CD8-positive, alpha-beta memory T cell (primary cell): ENCODE data around the gene PPM1L. TPM values are rescaled to one million over a fixed set of nuclear protein-coding genes. Genes with fewer than 3 reads are reported as not detected.

Experiments
- CTCF ChIA-PET: fragments of 350-600 bp; sonication (Branson Sonifier 250); formaldehyde crosslinking; loops from one replicate; lab custom pipeline; 2021; ENCODE audit warnings: antibody characterized with exemption; lab: Charles Lee
- POLR2A ChIA-PET: fragments of 350-600 bp; sonication (Branson Sonifier 250); formaldehyde crosslinking; loops from one replicate; lab custom pipeline; 2021; ENCODE audit warnings: antibody characterized with exemption; lab: Charles Lee
- DNase-seq, 5 donors: peaks; one replicate each; pipeline versions ENCODE4 v3.0.0 to v3.0.0-alpha.2; 2020 to 2022; ENCODE audit warnings: mixed read lengths in 1 of 5
- H3K27ac ChIP-seq: one replicate; pipeline ENCODE4 v1.7.0; 2013; ENCODE audit warnings: low read depth, mild to moderate bottlenecking, low read length, moderate library complexity
- H3K27me3 ChIP-seq: 2 replicates; pipeline ENCODE4 v1.7.0; 2013; ENCODE audit warnings: low read length, mild to moderate bottlenecking; ENCODE audit not compliant: insufficient read depth, poor library complexity, severe bottlenecking
- H3K36me3 ChIP-seq: 2 replicates; pipeline ENCODE4 v1.7.0; 2013; ENCODE audit warnings: mild to moderate bottlenecking, low read length, moderate library complexity; ENCODE audit not compliant: insufficient read depth
- H3K4me1 ChIP-seq: 2 replicates; pipeline ENCODE4 v1.7.0; 2013; ENCODE audit warnings: mild to moderate bottlenecking, low read length, moderate library complexity; ENCODE audit not compliant: insufficient read depth
- H3K4me3 ChIP-seq: 2 replicates; pipeline ENCODE4 v1.7.0; 2013; ENCODE audit warnings: mild to moderate bottlenecking, low read length
- H3K9me3 ChIP-seq: 2 replicates; pipeline ENCODE4 v1.7.0; 2013; ENCODE audit warnings: mild to moderate bottlenecking, low read length
- H3K27ac Mint-ChIP-seq, 8 donors: one replicate each; pipeline ENCODE4 v1.8.0; 2020 to 2021; ENCODE audit warnings: mixed read lengths in 8 of 8, mild to moderate bottlenecking in 6 of 8, inconsistent platforms in 3 of 8, moderate library complexity in 3 of 8
- H3K27me3 Mint-ChIP-seq, 2 donors: one replicate each; pipeline ENCODE4 v1.8.0; 2020 to 2021; ENCODE audit warnings: mixed read lengths in 2 of 2, mild to moderate bottlenecking in 1 of 2, moderate library complexity in 1 of 2
- H3K36me3 Mint-ChIP-seq, 3 donors: one replicate each; pipeline ENCODE4 v1.8.0; 2020 to 2021; ENCODE audit warnings: mixed read lengths in 3 of 3, inconsistent platforms in 1 of 3, mild to moderate bottlenecking in 1 of 3
- H3K4me1 Mint-ChIP-seq, 3 donors: one replicate each; pipeline ENCODE4 v1.8.0; 2020 to 2021; ENCODE audit warnings: mixed read lengths in 3 of 3, inconsistent platforms in 1 of 3, mild to moderate bottlenecking in 1 of 3
- H3K4me3 Mint-ChIP-seq, 7 donors: one replicate each; pipeline ENCODE4 v1.8.0; 2020 to 2021; ENCODE audit warnings: mixed read lengths in 7 of 7, mild to moderate bottlenecking in 6 of 7, moderate library complexity in 4 of 7, inconsistent platforms in 2 of 7
- H3K9me3 Mint-ChIP-seq, 5 donors: one replicate each; pipeline ENCODE4 v1.8.0; 2020 to 2022; ENCODE audit warnings: mixed read lengths in 5 of 5, mild to moderate bottlenecking in 3 of 5, moderate library complexity in 2 of 5, inconsistent platforms in 1 of 5
- polyA plus RNA-seq: library from polyadenylated mRNA; unstranded; fragments of 300-500 nt; fragmentation: Illumina TruSeq; gene quantifications from one replicate; pipeline ENCODE4 v1.2.3, GENCODE V29; 2021
- total RNA-seq, 2 experiments: library from RNA; stranded (reverse); gene quantifications; one replicate each; pipeline ENCODE4 v1.2.3, GENCODE V29; 2021

Gene PPM1L
- total and polyA plus RNA-seq, 3 experiments from 2014 or later, result 1.3 to 4.4 (median 3.8) TPM

DNA sequence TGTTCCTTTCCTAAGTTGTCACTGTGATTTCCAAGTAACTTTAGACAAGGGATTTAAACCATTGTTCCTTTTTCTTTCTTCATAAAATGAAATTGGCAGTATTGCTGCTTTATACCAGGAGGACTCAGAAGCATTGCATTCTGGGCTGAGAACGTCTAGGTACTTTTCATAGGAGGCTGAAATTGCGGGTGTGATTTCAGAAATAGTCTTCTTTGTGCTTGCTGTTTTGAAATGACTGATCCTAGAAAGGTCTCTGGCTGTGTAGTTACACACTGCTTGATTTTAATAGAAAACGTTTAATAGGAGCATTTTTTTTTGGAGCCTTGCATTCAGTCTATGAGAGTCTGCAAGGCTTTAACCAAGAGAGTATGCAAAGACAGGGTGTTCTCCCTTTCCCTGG, 56.3 kb downstream of the PPM1L start:
- Histone ChIP-seq H3K27ac (no peak overlapping the region), H3K9me3 (no peaks in the 10 kb centered on the region), H3K36me3 (no peaks in the 10 kb centered on the region), H3K27me3 (no peaks in the 10 kb centered on the region), H3K4me1 (no peaks in the 10 kb centered on the region), H3K4me3 (no peak overlapping the region)
- no peak for DNase-seq
- H3K9me3 Mint-ChIP-seq, result peaks cover 0 to 2% (median 0%) of the 10 kb centered on the region in 5 donors
- H3K4me3 Mint-ChIP-seq, result no peak overlapping the region
- POLR2A ChIA-PET, result no interaction called here
- no peaks in the 10 kb centered on the region for H3K36me3 Mint-ChIP-seq
- no peaks in the 10 kb centered on the region for H3K4me1 Mint-ChIP-seq
- peaks cover 0 to 4% of the 10 kb centered on the region in 2 donors for H3K27me3 Mint-ChIP-seq
- H3K27ac Mint-ChIP-seq, result peak overlapping the region in 1 of 8 donors; percentile 5
- CTCF ChIA-PET, result no interaction called here

- no peaks in the 10 kb centered on the region for H3K27me3 Mint-ChIP-seq
- H3K4me3 Mint-ChIP-seq, result no peak overlapping the region
- Histone ChIP-seq H3K27me3 (no peaks in the 10 kb centered on the region), H3K36me3 (no peaks in the 10 kb centered on the region), H3K4me3 (no peak overlapping the region), H3K4me1 (no peaks in the 10 kb centered on the region), H3K27ac (no peak overlapping the region), H3K9me3 (no peaks in the 10 kb centered on the region)
- H3K36me3 Mint-ChIP-seq, result no peaks in the 10 kb centered on the region
- no peak overlapping the region for H3K27ac Mint-ChIP-seq
- no peaks in the 10 kb centered on the region for H3K4me1 Mint-ChIP-seq
- H3K9me3 Mint-ChIP-seq, result peaks cover 0 to 2% (median 0%) of the 10 kb centered on the region in 5 donors
- ChIA-PET POLR2A (no interaction called here), CTCF (no interaction called here)
- DNase-seq, result no peak
These were observed 59.2 kb downstream of the PPM1L start for GRCh38 chr3:160815280-160815679.

DNA sequence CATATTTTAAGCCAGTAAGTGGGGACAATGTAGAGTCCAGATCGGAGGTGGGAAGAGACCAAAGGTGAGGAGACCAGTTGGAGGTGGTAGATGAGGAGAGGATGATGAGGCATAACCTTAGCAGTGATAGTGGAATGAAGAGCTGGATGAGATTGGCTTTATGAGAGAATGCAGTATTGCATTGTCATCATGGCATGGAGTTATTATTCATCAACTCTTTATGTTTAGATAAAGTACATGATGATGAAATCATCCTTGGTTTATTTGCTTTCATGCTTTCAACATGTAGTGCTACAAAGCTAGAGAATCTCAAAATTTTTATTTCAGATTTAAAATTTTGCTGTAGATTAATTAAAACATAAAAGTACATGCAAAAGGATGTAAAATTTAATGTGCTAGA, 64.0 kb downstream of the PPM1L start:
- no peaks in the 10 kb centered on the region for H3K4me1 Mint-ChIP-seq
- H3K4me3 Mint-ChIP-seq, result no peak overlapping the region
- no peaks in the 10 kb centered on the region for H3K36me3 ChIP-seq
- no peaks in the 10 kb centered on the region for H3K27me3 Mint-ChIP-seq
- H3K4me3 ChIP-seq, result no peak overlapping the region
- H3K4me1 ChIP-seq, result no peaks in the 10 kb centered on the region
- POLR2A ChIA-PET, result no interaction called here
- H3K9me3 Mint-ChIP-seq, result peaks cover 0 to 2% (median 0%) of the 10 kb centered on the region in 5 donors
- no peaks in the 10 kb centered on the region for H3K36me3 Mint-ChIP-seq
- CTCF ChIA-PET, result no interaction called here
- no peak overlapping the region for H3K27ac Mint-ChIP-seq
- H3K27ac ChIP-seq, result no peak overlapping the region
- H3K9me3 ChIP-seq, result no peaks in the 10 kb centered on the region
- DNase-seq, result no peak
- no peaks in the 10 kb centered on the region for H3K27me3 ChIP-seq

DNA sequence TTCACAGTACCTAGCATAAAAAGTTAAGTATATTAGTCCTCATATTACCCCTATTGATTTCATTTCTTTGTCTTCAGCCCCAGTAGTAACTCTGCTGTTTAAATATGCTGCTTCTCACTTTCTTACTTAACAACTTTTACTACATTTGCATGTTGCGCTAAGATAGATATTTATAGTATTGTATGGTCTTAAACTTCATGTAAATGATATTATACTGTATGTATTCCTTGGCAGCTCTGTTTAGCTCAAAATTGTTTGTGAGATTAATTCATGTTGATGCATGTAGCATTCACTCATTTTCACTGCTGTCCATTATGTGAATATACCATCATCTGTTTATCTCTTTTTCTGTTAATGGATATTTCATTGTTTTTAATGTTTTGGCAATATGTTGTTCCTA, 64.4 kb downstream of the PPM1L start:
- no peak overlapping the region for H3K4me3 ChIP-seq
- POLR2A ChIA-PET, result no interaction called here
- H3K4me1 Mint-ChIP-seq, result no peaks in the 10 kb centered on the region

GRCh38 chr3:160822936-160823335, 66.9 kb downstream of the PPM1L start:
- Histone ChIP-seq H3K9me3 (no peaks in the 10 kb centered on the region), H3K27ac (no peak overlapping the region), H3K4me1 (no peaks in the 10 kb centered on the region), H3K4me3 (no peak overlapping the region), H3K27me3 (no peaks in the 10 kb centered on the region), H3K36me3 (no peaks in the 10 kb centered on the region)
- no peak overlapping the region for H3K4me3 Mint-ChIP-seq
- CTCF ChIA-PET, result no interaction called here
- H3K9me3 Mint-ChIP-seq, result no peaks in the 10 kb centered on the region
- no peak for DNase-seq
- POLR2A ChIA-PET, result no interaction called here
- H3K27ac Mint-ChIP-seq, result no peak overlapping the region
- no peaks in the 10 kb centered on the region for H3K27me3 Mint-ChIP-seq
- no peaks in the 10 kb centered on the region for H3K4me1 Mint-ChIP-seq
- H3K36me3 Mint-ChIP-seq, result no peaks in the 10 kb centered on the region

More for the DNA sequence above, 64.4 kb downstream of the PPM1L start:
- Histone ChIP-seq H3K27ac (no peak overlapping the region), H3K4me1 (no peaks in the 10 kb centered on the region), H3K36me3 (no peaks in the 10 kb centered on the region), H3K9me3 (no peaks in the 10 kb centered on the region), H3K27me3 (no peaks in the 10 kb centered on the region)
- Mint-ChIP-seq H3K27me3 (no peaks in the 10 kb centered on the region), H3K4me3 (no peak overlapping the region), H3K9me3 (peaks cover 0 to 2% (median 0%) of the 10 kb centered on the region in 5 donors), H3K36me3 (no peaks in the 10 kb centered on the region), H3K27ac (no peak overlapping the region)
- CTCF ChIA-PET, result no interaction called here
- DNase-seq, result no peak

- H3K27me3 ChIP-seq, result no peaks in the 10 kb centered on the region
- no peaks in the 10 kb centered on the region for H3K9me3 ChIP-seq
- CTCF ChIA-PET, result no interaction called here
- no peaks in the 10 kb centered on the region for H3K4me1 ChIP-seq
- POLR2A ChIA-PET, result no interaction called here
- no peak overlapping the region for H3K4me3 Mint-ChIP-seq
- H3K4me1 Mint-ChIP-seq, result no peaks in the 10 kb centered on the region
- no peaks in the 10 kb centered on the region for H3K36me3 Mint-ChIP-seq
- no peaks in the 10 kb centered on the region for H3K9me3 Mint-ChIP-seq
- no peaks in the 10 kb centered on the region for H3K36me3 ChIP-seq
- H3K27me3 Mint-ChIP-seq, result no peaks in the 10 kb centered on the region
- H3K4me3 ChIP-seq, result no peak overlapping the region
- H3K27ac ChIP-seq, result no peak overlapping the region
- H3K27ac Mint-ChIP-seq, result no peak overlapping the region
- no peak for DNase-seq
These were observed 69.3 kb downstream of the PPM1L start for GRCh38 chr3:160825311-160825800.

DNA sequence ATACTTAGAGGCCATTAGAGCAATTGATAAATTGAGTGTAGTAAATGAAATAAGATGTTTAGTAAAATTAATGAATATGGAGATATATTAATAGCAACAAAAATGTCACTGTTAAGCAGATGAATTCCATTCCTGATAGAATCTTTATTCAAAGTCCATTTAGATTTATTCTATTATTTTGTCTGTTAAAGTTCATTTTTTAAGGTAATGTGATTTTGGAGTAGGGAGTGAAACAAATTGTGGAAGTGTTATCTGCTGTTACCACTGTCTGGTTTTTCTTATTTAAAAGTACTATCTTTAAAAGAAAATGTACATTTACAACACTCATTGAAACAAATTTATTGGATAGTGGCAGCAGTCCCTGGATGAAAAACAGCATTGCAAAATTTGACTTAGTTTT, 70.4 kb downstream of the PPM1L start:
- DNase-seq, result no peak
- POLR2A ChIA-PET, result no interaction called here
- H3K27ac Mint-ChIP-seq, result no peak overlapping the region

DNA sequence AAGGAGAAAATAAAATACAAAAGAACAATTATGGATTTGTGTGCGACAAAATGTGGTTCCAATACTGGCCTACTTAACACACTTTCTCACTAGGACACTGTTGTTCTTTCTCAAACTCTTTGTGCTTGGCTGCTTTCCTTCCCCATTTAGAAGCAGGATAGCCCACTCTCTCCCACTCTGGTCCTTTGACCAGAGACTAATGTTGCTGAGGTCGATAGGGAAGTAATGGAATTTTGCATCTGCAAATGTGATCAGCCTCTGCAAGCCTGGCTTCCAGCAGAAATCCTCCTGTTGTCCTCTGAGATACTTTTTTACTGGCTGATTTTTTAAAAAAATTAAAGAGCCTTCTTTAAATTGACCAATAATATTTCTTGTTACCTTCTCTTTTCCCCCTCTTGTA, 71.0 kb downstream of the PPM1L start:
- DNase-seq, result no peak
- POLR2A ChIA-PET, result no interaction called here
- no peak overlapping the region for H3K27ac ChIP-seq
- H3K27ac Mint-ChIP-seq, result no peak overlapping the region
- no peak overlapping the region for H3K4me3 Mint-ChIP-seq
- CTCF ChIA-PET, result no interaction called here
- no peaks in the 10 kb centered on the region for H3K36me3 Mint-ChIP-seq
- H3K4me3 ChIP-seq, result no peak overlapping the region
- no peaks in the 10 kb centered on the region for H3K27me3 ChIP-seq
- H3K9me3 ChIP-seq, result no peaks in the 10 kb centered on the region
- no peaks in the 10 kb centered on the region for H3K27me3 Mint-ChIP-seq
- no peaks in the 10 kb centered on the region for H3K9me3 Mint-ChIP-seq
- no peaks in the 10 kb centered on the region for H3K36me3 ChIP-seq
- H3K4me1 Mint-ChIP-seq, result no peaks in the 10 kb centered on the region
- H3K4me1 ChIP-seq, result no peaks in the 10 kb centered on the region

More for the DNA sequence above, 70.4 kb downstream of the PPM1L start:
- Histone ChIP-seq H3K4me1 (no peaks in the 10 kb centered on the region), H3K27ac (no peak overlapping the region), H3K36me3 (no peaks in the 10 kb centered on the region), H3K9me3 (no peaks in the 10 kb centered on the region), H3K4me3 (no peak overlapping the region), H3K27me3 (no peaks in the 10 kb centered on the region)
- Mint-ChIP-seq H3K9me3 (no peaks in the 10 kb centered on the region), H3K4me3 (no peak overlapping the region), H3K36me3 (no peaks in the 10 kb centered on the region), H3K27me3 (no peaks in the 10 kb centered on the region), H3K4me1 (no peaks in the 10 kb centered on the region)
- CTCF ChIA-PET, result no interaction called here

DNA sequence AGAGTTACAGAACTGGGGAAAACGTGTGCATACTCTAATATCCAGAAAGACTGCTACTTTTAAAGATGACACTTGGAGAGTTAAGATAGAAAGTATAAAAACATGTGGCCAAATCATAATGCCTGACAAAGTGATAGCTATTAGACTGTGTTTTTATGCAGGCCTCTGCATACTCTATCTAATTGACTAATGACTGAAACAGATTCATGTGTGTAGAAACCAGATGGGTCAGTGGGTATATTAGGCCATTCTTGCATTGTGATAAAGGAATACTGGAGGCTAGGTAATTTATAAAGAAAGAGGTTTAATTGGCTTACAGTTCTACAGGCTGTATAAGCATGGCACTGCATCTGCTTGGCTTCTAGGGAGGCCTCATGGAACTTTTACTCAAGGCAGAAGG, 71.5 kb downstream of the PPM1L start:
- no peak overlapping the region for H3K4me3 ChIP-seq
- Mint-ChIP-seq H3K4me1 (no peaks in the 10 kb centered on the region), H3K36me3 (no peaks in the 10 kb centered on the region), H3K27me3 (no peaks in the 10 kb centered on the region), H3K4me3 (no peak overlapping the region), H3K27ac (no peak overlapping the region), H3K9me3 (no peaks in the 10 kb centered on the region)
- H3K27me3 ChIP-seq, result no peaks in the 10 kb centered on the region
- H3K27ac ChIP-seq, result no peak overlapping the region
- no peaks in the 10 kb centered on the region for H3K9me3 ChIP-seq
- H3K4me1 ChIP-seq, result no peaks in the 10 kb centered on the region
- no peaks in the 10 kb centered on the region for H3K36me3 ChIP-seq
- DNase-seq, result no peak
- ChIA-PET CTCF (no interaction called here), POLR2A (no interaction called here)
